Measurements from ENCODE around the gene ACSF3. TPM values are rescaled to one million over a fixed set of nuclear protein-coding genes. Genes with fewer than 3 reads are reported as not detected.

Gene ACSF3
- total RNA-seq, 6 donors from 2014 or later = 30.2 to 97.4 (median 35.3) TPM

DNA sequence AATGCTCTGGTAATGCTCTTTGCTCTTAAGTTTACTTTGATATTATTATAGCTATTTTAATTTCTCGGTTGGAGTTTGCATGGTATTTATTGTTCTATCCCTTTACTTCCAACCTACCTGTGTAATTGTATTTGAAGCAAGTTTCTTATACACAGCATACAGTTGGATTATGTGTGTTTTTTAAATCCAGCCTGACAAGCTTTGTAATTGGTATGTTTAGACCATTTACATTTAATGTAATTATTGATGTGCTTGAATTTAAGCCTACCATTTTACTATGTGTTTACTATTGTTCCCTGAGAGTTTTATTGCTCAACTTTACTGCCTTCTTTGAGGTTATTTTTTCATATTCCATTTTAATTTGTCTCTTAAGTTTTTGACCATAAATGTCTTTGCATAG is 35.7 kb downstream of the ACSF3 start:
- WGBS, 2 donors = 93 to 97% methylated on average over 1 of the region's 1 CpG
- no peak overlapping the region for H3K4me3 ChIP-seq
- H3K27me3 ChIP-seq = no peaks in the 10 kb centered on the region
- no peak for TF ChIP-seq POLR2A (IDR thresholded peaks at IDR 0.05)
- TF ChIP-seq POLR2AphosphoS5 (IDR thresholded peaks at IDR 0.05) = no peak
- TF ChIP-seq, protein P1, sequence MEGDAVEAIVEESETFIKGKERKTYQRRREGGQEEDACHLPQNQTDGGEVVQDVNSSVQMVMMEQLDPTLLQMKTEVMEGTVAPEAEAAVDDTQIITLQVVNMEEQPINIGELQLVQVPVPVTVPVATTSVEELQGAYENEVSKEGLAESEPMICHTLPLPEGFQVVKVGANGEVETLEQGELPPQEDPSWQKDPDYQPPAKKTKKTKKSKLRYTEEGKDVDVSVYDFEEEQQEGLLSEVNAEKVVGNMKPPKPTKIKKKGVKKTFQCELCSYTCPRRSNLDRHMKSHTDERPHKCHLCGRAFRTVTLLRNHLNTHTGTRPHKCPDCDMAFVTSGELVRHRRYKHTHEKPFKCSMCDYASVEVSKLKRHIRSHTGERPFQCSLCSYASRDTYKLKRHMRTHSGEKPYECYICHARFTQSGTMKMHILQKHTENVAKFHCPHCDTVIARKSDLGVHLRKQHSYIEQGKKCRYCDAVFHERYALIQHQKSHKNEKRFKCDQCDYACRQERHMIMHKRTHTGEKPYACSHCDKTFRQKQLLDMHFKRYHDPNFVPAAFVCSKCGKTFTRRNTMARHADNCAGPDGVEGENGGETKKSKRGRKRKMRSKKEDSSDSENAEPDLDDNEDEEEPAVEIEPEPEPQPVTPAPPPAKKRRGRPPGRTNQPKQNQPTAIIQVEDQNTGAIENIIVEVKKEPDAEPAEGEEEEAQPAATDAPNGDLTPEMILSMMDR (IDR thresholded peaks at IDR 0.05) = no peak
- TF ChIP-seq EP300 (IDR thresholded peaks at IDR 0.05) = no peak
- H3K27ac ChIP-seq = no peak overlapping the region
- H3K9me3 ChIP-seq = no peaks in the 10 kb centered on the region
- ATAC-seq (ENCODE audit: low FRiP score in 2 of 2) = no peak
- no peak for DNase-seq
- peaks cover 0 to 32% (median 21%) of the 10 kb centered on the region in 4 donors for H3K36me3 ChIP-seq
- no peaks in the 10 kb centered on the region for H3K4me1 ChIP-seq

DNA sequence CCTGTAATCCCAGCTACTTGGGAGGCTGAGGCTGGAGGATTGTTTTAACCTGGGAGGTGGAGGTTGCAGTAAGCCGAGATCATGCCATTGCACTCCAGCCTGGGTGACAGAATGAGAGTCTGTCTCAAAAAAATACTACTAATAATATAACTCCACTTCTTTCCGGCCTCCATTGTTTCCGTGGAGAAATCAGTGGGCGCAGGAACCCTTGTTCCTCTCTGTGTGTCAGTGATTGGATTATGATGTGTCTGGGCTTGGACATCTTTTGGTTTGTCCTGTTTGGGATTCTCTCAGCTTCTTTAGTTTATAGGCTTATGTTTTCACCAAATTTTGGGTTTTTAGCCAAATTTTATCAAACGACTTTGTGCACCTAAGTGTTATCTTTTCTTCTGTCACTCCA is 36.8 kb downstream of the ACSF3 start:
- Histone ChIP-seq H3K27ac (no peak overlapping the region), H3K36me3 (peaks cover 0 to 40% (median 29%) of the 10 kb centered on the region in 4 donors), H3K9me3 (no peaks in the 10 kb centered on the region), H3K4me3 (no peak overlapping the region), H3K27me3 (no peaks in the 10 kb centered on the region), H3K4me1 (no peaks in the 10 kb centered on the region)
- no peak for ATAC-seq (ENCODE audit: low FRiP score in 2 of 2)
- TF ChIP-seq, protein P1 (IDR thresholded peaks at IDR 0.05) = no peak
- TF ChIP-seq POLR2A (IDR thresholded peaks at IDR 0.05) (no peak), POLR2AphosphoS5 (IDR thresholded peaks at IDR 0.05) (no peak), EP300 (IDR thresholded peaks at IDR 0.05) (no peak)
- no peak for DNase-seq
- 92 to 100% methylated on average over 5 of the region's 5 CpGs for WGBS, 2 donors

DNA sequence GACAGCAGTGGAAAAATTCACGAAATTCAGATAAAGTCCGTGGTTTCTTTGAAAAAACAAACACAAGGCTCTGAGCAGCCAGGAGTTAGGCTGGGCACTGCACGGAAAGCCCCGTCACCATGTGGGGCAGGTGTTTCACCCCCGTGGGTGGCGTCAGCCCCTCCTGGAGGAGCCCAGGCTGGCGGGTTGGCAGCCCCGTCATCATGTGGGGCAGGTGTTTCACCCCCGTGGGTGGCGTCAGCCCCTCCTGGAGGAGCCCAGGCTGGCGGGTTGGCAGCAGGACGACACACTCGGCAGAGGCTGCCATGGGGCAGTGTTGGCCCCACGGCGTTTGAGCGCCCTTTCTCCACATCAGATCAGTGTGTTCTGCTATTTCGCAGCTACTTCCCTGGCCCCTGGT is 38.1 kb downstream of the ACSF3 start:
- H3K27me3 ChIP-seq = no peaks in the 10 kb centered on the region
- no peak overlapping the region for H3K4me3 ChIP-seq
- H3K27ac ChIP-seq = no peak overlapping the region
- no peaks in the 10 kb centered on the region for H3K4me1 ChIP-seq
- TF ChIP-seq POLR2AphosphoS5 (IDR thresholded peaks at IDR 0.05) = no peak
- TF ChIP-seq POLR2A (IDR thresholded peaks at IDR 0.05) = no peak
- TF ChIP-seq EP300 (IDR thresholded peaks at IDR 0.05) = no peak
- TF ChIP-seq, protein P1 (IDR thresholded peaks at IDR 0.05) = no peak
- no peak for ATAC-seq (ENCODE audit: low FRiP score in 2 of 2)
- no peaks in the 10 kb centered on the region for H3K9me3 ChIP-seq
- WGBS, 2 donors = 90 to 93% methylated on average over 13 to 15 of the region's 17 CpGs
- H3K36me3 ChIP-seq = peaks cover 0 to 43% (median 37%) of the 10 kb centered on the region in 4 donors
- peak in 1 of 2 donors; percentile 56 for DNase-seq

DNA sequence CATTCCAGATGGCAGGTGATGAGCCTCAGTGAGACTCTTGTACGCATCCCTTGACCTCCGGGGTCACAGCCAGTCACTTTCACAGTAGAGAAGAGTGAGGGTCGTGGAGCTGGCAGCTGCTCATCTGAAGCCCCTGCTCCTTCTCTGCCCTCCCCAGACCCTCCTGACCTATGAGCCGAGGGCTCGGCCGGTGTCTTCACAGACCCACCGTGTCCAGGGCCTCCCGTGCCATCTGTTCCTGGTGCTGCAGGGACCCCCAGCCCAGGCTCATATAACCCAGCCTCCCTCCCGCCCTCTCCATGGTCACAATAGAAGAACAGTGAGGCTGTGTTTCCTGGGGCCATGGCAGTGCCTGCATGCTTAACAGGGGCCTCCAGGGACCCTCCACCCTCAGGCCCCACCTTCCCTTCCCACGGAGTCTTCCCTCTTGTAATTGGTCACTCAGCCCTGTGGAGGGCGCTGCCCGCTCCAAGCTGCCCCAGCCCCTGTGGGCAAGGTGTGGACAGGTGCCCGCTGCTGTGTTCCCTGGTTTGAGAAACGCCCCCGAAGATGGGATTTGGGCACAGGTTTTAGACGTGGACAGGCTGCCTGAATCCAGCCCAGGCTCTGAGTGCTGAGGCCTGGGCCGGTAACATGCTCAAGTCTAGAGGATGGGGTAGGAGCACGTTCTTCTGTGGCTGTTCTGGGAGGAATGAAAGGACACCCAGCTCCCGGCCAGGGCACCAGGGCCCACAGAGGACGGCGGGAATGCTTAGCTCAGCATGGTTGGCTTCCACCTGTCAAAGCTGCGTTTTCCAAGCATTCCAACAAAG is 38.7 kb downstream of the ACSF3 start:
- H3K27me3 ChIP-seq = no peaks in the 10 kb centered on the region
- WGBS, 2 donors = 95 to 96% methylated on average over 13 to 22 of the region's 22 CpGs
- H3K9me3 ChIP-seq = no peaks in the 10 kb centered on the region
- peaks cover 0 to 48% (median 41%) of the 10 kb centered on the region in 4 donors for H3K36me3 ChIP-seq
- H3K4me1 ChIP-seq = no peaks in the 10 kb centered on the region
- H3K27ac ChIP-seq = no peak overlapping the region
- TF ChIP-seq POLR2AphosphoS5 (IDR thresholded peaks at IDR 0.05) (no peak), EP300 (IDR thresholded peaks at IDR 0.05) (no peak), POLR2A (IDR thresholded peaks at IDR 0.05) (no peak)
- TF ChIP-seq, protein P1 (IDR thresholded peaks at IDR 0.05) = no peak
- DNase-seq (no peak), ATAC-seq (ENCODE audit: low FRiP score in 2 of 2) (peak in 1 of 2 donors; percentile 30)
- no peak overlapping the region for H3K4me3 ChIP-seq

Measured in upper lobe of left lung (tissue), 6 donors.